ENCODE measurements around the gene MOV10.
A peak's percentile ranks its signal among the peaks of the same experiment; 100 is the strongest.
"Not testable (repeated sequence)": the region's sequence is repeated elsewhere in the genome, so short reads cannot be mapped to it uniquely, and the experiment has no call there.

The MOV10 gene

DNA sequence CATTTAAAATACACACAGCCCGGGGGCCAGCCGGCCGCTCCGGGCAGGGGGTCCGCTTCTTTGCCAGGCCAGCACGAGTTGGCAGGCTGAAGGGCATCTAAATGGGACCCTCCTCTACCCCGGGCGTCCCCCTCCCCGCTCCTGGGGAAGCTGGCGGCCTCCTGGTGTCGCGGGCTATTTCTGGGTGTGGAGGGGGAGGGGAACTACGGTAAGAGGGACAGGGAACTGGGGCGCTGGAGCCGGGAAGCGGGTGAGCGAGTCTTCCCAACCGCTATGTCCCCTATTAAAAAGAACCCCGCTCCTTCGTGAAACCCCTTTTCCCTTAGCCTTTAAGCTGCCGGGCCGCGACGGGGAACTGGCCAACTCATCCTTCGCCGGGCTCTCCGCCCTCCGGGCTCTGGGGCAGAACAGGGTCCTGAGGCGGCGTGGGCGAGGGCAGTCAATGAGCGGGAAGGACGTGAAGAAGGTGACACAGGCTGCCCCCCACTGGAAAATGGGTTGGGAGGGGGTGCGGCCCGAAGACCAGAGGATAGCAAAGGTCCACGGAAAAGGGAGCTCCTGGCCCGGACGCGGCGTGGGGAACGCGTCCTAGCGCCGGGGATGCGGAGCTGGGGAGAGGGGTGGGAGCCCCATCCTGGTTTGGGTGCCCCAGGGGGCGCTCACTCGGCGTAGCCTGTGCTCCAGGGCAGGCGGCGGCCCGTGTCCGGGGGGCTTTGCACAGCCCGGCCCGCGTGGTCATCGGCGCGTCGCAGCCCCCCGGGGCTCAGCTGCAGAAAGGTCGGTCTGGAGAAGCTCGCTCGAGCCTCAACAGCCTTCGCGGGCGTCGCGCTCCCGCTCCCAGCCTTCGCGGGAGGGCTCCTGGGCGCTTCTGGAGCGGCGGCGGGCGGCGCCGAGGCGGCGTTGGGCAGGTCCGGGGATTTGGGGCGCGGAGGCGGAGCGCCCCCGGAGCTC lies 40.1 kb downstream of the MOV10 start:
- no peak for DNase-seq

GRCh38 chr1:112715264-112716053 lies 41.0 kb downstream of the MOV10 start, which contains the start of gene PPM1J:
TSS of gene PPM1J (minus strand) at chr1:112715332. CDS start at chr1:112715301, 31 bp downstream.
- peak; percentile 94 for DNase-seq

DNA sequence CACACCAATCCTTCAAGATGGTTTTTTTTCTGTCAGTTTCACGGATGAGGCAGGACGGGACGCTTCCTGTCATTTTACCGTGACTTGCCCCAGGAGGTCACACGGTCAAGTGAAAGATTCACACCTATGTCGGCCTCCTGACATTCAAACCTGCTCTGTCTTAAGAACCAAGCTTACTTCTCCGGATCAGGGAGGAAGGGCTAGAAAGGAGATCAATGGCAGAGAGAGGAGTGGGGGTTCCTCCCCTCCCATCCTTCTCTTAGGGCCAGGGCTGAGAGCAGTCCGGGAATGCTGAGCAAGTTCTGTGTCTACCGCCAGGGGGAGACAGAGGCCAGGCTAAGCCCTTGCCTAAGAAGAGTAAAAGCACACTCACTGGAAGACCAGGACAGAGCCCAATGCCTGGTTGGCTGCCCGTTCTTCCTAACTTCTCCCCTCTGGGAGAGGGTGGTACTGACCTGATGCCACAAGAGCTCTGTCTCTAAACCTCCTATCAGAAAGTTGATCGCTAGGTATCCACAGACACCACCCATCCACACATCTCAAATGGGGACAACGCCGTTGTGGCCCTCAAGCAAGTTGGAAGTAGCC lies 41.8 kb downstream of the MOV10 start:
- peak; percentile 76 for DNase-seq

GRCh38 chr1:112717263-112717873 lies 42.9 kb downstream of the MOV10 start:
- DNase-seq = no peak

DNA sequence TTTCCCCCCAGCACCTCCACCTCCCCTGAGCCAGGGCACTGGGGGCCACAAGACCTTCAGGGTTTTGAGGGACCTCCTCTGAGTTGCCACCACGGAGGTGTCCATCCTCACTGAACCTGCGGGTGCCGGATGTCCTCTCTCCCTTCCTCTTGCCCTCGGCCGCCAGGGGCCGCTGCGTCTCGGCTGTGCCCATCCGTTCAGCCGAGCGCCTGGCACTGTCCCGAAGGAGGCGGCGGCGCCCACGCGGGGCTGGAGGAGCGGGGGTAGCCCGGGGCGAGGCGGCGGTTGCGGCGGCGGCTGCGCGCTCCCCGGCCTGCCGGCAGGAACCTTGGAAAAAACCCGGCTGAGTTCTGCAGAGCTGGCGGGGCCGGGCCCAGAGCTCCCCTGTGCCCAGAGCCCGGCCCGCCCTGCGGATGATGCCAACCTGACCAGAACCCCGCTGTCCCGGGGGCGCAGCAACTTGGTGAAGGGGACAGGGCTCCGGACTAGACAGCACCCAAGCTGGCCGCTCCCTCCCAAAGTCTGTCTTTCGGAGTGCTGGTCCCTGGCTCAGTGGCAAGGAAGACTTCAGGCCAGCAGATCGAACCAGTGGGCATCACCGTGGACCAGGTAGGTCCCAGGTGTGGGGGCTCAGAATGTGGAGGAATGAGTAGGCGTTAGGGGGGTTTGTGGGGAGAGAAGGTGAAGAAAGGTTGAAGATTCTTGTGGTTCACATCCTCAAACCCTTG lies 44.4 kb downstream of the MOV10 start:
- DNase-seq = peak; percentile 73

DNA sequence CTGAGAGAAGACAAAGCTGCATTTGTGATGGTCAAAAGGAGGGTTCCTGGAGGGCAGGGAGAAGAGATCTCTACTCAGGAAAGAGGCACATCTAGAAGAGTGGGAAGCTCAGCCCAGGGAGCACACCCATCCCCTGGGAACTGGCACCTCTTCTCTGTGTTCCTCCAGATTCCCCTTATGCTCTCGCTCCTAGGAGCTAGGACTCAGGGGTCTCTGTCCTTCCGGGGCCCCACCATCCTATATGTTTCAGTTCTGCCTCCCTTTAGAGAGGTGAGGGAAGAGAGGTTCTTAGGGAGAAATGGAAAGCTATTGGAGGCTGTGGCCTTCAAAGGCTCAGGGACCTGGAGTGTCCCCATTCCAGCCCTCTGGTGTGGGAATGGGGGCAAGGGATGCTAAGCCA lies 45.2 kb downstream of the MOV10 start:
- DNase-seq = no peak

- DNase-seq = no peak
Observed at GRCh38 chr1:112720800-112721199, 46.3 kb downstream of the MOV10 start.

GRCh38 chr1:112721294-112721693 lies 46.8 kb downstream of the MOV10 start:
- DNase-seq = not testable (repeated sequence)

GRCh38 chr1:112721966-112722524 lies 47.6 kb downstream of the MOV10 start:
- no peak for DNase-seq

- no peak for DNase-seq
Observed at GRCh38 chr1:112722601-112723510, 48.4 kb downstream of the MOV10 start.

DNA sequence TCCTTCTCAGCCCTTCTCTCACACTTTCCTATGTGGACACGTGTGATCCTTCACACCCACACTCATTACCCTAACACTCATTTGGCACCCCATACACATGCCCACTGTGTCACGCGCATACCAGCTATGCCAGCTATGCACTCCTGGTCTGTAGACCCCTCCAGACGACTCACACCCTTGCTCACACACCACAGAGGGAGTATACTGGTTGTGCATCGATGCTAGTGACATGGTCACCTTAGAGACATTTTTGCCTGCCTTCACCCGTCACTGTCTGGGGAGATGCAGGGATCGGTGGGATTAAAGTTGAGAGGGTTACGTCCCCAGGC lies 49.0 kb downstream of the MOV10 start:
- DNase-seq = no peak

GRCh38 chr1:112724240-112724639 lies 49.8 kb downstream of the MOV10 start:
- DNase-seq = not testable (repeated sequence)

DNA sequence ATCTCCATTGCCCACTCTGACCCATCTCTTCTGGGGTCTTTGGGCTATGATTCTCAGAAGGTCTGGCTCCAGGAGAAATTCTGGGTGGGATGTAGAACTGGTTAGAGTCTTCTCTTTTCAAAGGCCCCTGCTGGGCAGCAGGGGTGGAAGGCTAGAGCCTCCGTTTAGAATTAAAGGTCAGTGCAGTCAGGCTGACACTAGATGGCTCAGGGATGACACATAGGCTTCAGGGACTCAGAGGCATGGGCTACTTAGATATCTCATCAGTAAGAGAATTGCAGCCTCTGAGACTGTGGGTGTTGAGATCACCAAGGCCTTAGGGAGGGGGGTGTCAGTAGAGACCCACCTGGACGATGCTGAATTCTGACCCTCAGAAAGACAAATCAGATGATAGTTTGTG lies 53.3 kb downstream of the MOV10 start:
- DNase-seq = no peak

DNA sequence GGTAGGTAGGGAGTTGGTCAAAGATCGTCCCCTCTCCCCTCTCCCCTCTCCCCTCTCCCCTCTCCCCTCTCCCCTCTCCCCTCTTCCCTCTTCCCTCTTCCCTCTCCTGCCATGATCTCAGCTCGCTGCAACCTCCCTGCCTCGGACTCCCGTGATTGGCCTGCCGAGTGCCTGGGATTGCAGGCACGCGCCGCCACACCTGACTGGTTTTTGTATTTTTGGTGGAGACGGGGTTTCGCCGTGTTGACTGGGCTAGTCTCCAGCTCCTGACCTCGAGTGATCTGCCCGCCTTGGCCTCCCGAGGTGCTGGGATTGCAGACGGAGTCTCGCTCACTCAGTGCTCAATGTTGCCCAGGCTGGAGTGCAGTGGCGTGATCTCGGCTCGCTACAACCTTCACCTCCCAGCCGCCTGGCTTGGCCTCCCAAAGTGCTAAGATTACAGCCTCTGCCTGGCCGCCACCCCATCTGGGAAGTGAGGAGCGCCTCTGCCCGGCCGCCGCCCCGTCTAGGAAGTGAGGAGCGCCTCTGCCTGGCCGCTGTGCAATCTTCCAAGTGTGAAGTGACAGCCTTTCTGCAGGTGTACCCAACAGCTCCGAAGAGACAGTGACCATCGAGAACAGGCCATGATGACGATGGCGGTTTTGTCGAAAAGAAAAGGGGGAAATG lies 54.0 kb downstream of the MOV10 start:
- DNase-seq = not testable (repeated sequence)

- DNase-seq = not testable (repeated sequence)
Observed at GRCh38 chr1:112729011-112729410, 54.6 kb downstream of the MOV10 start.

DNA sequence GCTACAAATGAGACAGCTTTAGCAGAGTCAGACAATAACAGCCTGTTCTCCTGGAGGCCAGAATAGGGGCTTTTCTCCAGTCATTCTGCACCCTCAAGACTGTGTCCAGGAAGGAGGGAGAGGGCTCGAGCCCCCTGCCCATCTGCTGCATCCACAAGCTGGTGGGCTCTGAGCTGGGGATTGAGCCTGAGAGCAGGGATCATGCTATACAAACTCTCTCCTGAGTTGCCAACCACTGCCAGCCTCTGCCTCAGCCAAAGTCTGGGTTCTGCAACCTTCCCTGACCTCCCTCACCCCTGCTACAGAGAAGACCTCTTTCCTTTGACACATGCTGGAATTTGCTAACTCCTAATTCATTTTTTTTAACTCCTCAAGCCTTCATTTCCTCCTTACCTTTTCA lies 55.5 kb downstream of the MOV10 start:
- no peak for DNase-seq

GRCh38 chr1:112731451-112731850 lies 57.0 kb downstream of the MOV10 start:
- DNase-seq = no peak

DNA sequence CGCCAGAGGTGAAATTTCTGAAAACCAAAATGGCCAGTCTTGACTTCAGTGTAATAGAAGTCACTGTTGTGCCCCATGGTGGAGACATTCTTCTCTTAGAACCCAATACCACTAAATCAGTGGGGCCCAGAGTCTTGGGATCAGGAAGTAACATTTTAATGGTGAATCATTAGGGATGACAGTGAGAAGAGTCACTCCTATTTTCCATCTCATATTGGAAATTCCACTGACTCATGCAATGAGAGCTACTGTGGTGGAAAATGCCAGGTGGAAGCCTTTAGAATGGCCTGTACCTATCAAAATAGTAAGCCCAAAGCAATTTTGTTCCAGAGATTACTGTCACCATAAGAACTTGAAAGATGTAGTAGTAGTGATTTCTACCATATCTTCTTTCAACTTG lies 61.3 kb downstream of the MOV10 start:
- no peak for DNase-seq

DNA sequence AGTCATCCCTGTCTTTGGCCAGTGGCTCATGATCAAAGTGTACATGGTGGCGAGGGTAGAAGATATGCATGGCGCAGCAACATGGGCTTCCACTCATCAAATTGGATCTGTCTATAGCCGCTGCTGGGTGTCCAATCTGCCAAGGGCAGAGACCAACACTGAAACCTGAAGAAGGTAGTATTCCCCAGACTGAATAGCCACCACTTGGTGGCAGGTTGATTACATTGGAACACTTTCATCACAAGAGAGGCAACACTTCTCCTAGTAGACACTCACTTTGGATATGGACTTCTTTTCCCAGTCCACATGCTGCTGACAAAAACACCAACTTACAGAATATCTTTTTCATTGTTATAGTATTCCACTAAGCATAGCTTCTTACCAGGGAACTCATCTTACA lies 63.1 kb downstream of the MOV10 start:
- no peak for DNase-seq

All from activated CD4-positive, alpha-beta T cell treated with anti-CD3 and anti-CD28 coated beads, Interleukin-2, amount 50 U/mL, for 1 hour (primary cell).